C4-2B (cell line): ENCODE data around the gene MED23.

Experiments
- H3K27ac ChIP-seq: fragments of 450-650 bp; 2 replicates; pipeline ENCODE4 v1.5.1; 2017
- ZFX ChIP-seq: fragments of 450-650 bp; IDR thresholded peaks from 2 replicates; pipeline ENCODE4 v1.6.1; 2017
- TF ChIP-seq, protein P1 (sequence below): fragments of 450-650 bp; conservative IDR thresholded peaks from 2 replicates; pipeline ENCODE4 v1.5.1; 2017; ENCODE audit warnings: mild to moderate bottlenecking

Gene MED23

DNA sequence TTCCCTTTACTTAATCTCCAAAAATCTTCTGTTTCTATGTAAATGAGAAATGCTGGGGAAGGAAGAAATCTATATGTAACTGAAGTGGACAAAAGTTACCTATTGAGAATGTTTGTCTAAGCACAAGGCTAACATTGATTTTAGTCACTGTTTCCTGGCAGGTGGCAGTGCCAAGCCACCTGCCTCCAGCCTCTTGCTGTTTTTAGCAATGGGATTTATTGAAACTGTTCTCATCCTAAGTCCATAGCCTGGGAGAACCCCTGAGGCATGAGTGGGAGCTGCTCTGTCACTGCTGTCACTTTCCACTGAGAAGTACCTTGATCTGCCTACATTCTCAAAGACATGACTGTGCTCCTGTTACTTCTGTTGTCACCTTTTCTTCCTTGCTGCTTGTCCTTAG, 23.7 kb upstream of the MED23 start:
- TF ChIP-seq ZFX = no peak
- TF ChIP-seq, protein P1, sequence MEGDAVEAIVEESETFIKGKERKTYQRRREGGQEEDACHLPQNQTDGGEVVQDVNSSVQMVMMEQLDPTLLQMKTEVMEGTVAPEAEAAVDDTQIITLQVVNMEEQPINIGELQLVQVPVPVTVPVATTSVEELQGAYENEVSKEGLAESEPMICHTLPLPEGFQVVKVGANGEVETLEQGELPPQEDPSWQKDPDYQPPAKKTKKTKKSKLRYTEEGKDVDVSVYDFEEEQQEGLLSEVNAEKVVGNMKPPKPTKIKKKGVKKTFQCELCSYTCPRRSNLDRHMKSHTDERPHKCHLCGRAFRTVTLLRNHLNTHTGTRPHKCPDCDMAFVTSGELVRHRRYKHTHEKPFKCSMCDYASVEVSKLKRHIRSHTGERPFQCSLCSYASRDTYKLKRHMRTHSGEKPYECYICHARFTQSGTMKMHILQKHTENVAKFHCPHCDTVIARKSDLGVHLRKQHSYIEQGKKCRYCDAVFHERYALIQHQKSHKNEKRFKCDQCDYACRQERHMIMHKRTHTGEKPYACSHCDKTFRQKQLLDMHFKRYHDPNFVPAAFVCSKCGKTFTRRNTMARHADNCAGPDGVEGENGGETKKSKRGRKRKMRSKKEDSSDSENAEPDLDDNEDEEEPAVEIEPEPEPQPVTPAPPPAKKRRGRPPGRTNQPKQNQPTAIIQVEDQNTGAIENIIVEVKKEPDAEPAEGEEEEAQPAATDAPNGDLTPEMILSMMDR = no peak

DNA sequence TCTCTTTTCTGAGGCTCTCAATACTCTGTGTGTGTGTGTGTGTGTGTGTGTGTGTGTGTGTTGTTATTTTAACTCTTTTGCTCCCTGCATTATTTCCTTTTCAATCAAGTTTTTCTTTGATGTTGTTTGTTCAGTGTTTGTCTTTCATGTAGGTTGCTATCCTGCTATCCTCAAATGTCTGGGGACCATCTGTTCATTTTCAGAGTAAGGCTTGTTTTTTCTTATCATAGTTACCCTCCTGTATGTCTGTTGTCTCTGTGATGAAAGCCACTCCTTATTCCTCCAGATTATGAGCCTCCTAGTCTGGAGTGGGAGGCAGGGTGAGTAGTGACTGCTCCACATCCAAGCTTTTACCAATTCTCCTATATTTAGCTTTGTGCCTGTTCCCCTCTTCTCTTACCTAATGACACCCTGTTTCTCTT, 18.2 kb upstream of the MED23 start:
- TF ChIP-seq ZFX = no peak
- TF ChIP-seq, protein P1 = no peak

More for the DNA sequence above, 23.7 kb upstream of the MED23 start:
- peak overlapping the region; percentile 98 for H3K27ac ChIP-seq

GRCh38 chr6:131645846-131646245, 17.8 kb upstream of the MED23 start:
- no peak overlapping the region for H3K27ac ChIP-seq
- no peak for TF ChIP-seq ZFX
- TF ChIP-seq, protein P1 = no peak

More for the DNA sequence above, 18.2 kb upstream of the MED23 start:
- H3K27ac ChIP-seq = no peak overlapping the region

DNA sequence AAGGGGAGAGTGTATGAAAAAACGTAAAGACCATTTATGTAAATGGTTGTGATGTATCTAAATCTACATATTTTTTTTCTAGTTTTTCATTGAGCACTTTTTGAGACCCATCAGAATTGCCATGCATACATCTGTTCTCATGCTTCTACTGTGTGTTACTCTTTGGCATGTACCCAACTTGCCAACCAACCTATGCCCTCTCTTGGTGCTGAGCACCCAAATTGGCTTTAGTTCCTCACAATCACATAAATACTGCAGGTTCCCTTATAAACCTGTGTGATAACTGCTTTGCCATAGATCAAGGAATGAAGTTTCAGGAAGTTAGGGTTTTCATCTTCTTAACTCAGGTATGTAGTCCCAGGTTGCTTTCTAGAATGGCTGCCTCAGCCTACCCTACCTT, 16.9 kb upstream of the MED23 start:
- H3K27ac ChIP-seq = no peak overlapping the region
- TF ChIP-seq, protein P1 = no peak
- TF ChIP-seq ZFX = no peak

- no peak for TF ChIP-seq ZFX
- TF ChIP-seq, protein P1 = no peak
- H3K27ac ChIP-seq = no peak overlapping the region
These were observed 15.9 kb upstream of the MED23 start for GRCh38 chr6:131643855-131644460.

DNA sequence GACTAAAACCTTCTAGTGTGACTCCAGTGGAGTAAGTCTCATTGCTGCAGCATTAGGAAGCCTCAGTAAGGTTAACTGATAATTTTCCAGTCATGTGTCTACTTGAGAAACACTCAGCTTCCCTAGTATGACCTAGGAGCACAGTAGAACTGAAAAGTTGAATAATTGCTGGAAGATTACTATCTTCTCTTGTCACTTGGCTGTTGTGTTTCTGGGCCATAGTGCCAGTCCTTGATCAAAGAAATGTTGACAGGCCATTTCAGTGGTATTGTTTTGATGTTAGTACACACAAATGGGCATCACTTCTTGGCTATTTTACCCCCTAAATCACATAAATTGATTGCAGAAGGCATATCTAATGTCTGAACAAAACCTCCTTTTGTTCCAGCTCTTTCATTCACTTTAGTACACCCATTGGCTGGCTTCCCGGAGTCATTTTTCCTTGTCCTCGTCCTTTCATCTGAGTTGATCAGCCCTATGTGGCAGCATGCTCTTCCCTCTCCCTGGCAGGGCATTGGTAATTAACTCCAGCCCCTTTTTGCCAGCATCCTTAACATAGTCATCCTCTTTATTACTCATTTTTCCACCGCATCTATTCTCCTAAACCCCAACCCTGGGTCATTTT, 15.1 kb upstream of the MED23 start:
- no peak overlapping the region for H3K27ac ChIP-seq
- no peak for TF ChIP-seq ZFX
- TF ChIP-seq, protein P1 = no peak

DNA sequence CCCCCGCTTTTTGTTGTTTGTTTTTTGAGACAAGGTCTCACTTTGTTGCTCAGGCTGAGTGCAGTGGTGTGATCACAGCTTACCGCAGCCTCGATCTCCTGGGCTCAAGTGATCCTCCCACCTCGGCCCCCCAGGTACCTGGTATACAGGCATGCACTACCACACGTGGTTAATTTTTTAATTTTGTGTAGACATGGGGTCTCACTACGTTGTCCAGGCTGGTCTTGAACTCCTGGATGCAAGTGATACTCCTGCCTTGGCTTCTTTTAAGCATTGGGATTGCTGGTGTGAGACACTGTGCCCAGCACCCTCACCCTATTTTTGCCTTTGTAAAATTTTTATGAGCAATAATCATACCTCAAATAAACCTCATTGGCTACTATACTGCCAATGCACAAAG, 14.5 kb upstream of the MED23 start:
- TF ChIP-seq ZFX = no peak
- TF ChIP-seq, protein P1 = no peak
- H3K27ac ChIP-seq = no peak overlapping the region
